ENCODE measurements around the gene PPT1. TPM values are rescaled to one million over a fixed set of nuclear protein-coding genes. Genes with fewer than 3 reads are reported as not detected.

The PPT1 gene
- total and polyA plus RNA-seq, 2 of the 4 experiments (the other 2 are of a cell fraction) = 22.7 to 55.4 TPM

DNA sequence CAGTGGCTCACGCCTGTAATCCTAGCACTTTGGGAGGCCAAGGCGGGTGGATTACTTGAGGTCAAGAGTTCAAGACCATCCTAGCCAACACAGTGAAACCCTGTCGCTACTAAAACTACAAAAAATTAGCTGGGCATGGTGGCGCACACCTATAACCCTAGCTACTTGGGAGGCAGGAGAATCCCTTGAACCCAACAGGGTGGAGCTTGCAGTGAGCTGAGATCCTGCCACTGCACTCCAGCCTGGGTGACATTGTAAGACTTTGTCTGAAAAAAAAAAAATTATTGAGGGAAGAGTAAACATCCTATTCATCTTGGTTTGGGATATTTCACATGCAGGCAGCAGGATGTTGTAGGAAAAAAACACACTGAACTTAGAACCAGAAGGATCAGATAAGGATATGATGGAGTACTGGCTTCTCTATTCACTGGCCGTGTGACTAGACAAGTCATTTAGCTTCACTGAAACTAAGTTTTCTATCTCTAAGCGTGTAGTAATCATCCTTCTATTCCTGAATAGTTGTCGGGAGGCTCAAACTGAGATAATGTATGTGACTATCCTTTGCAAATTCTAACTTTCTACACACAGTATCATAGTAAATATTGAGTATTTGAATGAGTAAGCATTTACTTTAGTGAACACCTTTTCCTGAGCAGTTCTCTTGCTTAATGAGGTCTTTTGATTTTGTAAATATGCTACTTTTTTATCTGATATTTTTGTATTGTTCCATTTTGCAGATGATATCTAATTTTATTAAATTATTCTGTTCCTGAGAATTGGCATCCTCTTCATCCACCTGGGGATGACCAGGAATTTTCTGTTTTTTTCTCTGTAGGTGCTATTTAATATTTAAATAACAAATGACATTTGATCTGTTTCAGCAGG is 38.4 kb downstream of the PPT1 start:
- Histone ChIP-seq H4K8ac (ENCODE audit: low read depth in 2 of 2, low read length in 2 of 2) (no peak overlapping the region), H3K79me1 (ENCODE audit: low read depth in 1 of 2, low read length in 2 of 2) (peaks cover 23 to 80% of the 10 kb centered on the region in 2 experiments), H2BK15ac (ENCODE audit: low read depth, low read length) (no peak overlapping the region), H3K4ac (ENCODE audit: low read depth, low read length) (no peak overlapping the region), H4K91ac (ENCODE audit: insufficient read depth, low read depth, low read length) (no peak overlapping the region), H3K18ac (ENCODE audit: low read depth, low read length) (no peak overlapping the region), H3K4me1 (ENCODE audit: control insufficient read depth, insufficient read depth, low read length) (peaks cover 9% of the 10 kb centered on the region), H3K14ac (replicated peaks; ENCODE audit: low read depth, low read length) (peak overlapping the region; percentile 7; the same call in 1 of the 2 replicates), H4K20me1 (ENCODE audit: insufficient read depth, low read length) (peaks cover 88% of the 10 kb centered on the region), H2BK20ac (ENCODE audit: low read depth, low read length) (no peak overlapping the region), H3K4me2 (ENCODE audit: low read depth, low read length) (no peak overlapping the region), H3K27me3 (ENCODE audit: control insufficient read depth, insufficient read depth, low read length) (no peaks in the 10 kb centered on the region), H3K4me3 (ENCODE audit: insufficient read depth, low read depth, low read length) (no peak overlapping the region), H3K9ac (ENCODE audit: low read depth, low read length) (no peak overlapping the region), H4K5ac (ENCODE audit: low read depth, low read length) (no peak overlapping the region), H2BK120ac (ENCODE audit: low read depth, low read length) (no peak overlapping the region), H3K36me3 (ENCODE audit: control insufficient read depth, insufficient read depth, low read length) (peaks cover 36% of the 10 kb centered on the region), H2BK5ac (ENCODE audit: low read depth, low read length, poor library complexity, severe bottlenecking) (no peak overlapping the region), H3K9me1 (ENCODE audit: insufficient read depth, low read length) (peaks cover 11% of the 10 kb centered on the region), H3K56ac (ENCODE audit: extremely low read depth, insufficient read depth, low read length) (no peak overlapping the region), H3K27ac (ENCODE audit: insufficient read depth, low read length) (no peak overlapping the region), H3K23ac (ENCODE audit: low read depth, low read length) (no peak overlapping the region), H2AFZ (replicated peaks; ENCODE audit: low read length, poor library complexity) (no peak overlapping the region), H3K9me3 (ENCODE audit: control insufficient read depth, insufficient read depth, low read length) (no peaks in the 10 kb centered on the region), H2AK5ac (ENCODE audit: low read depth, low read length) (no peak overlapping the region), H2AK9ac (replicated peaks; ENCODE audit: low read depth, low read length, poor library complexity) (no peak overlapping the region)
- DNase-seq (no peak), ATAC-seq (ENCODE audit: low read depth) (no peak)
- in situ Hi-C loops (cut with MboI; ENCODE audit: low sequenced_read_pairs) (no loop called here), intact Hi-C loops (cut with micrococcal nuclease) (no loop called here), dilution Hi-C loops (cut with HindIII; ENCODE audit: low sequenced_read_pairs, unreplicated experiment) (no loop called here)
- no CpG with 5 or more reads among the region's 7 CpGs for WGBS, 2 experiments (ENCODE audit: extremely low coverage in 2 of 2, insufficient read length in 1 of 2)
- no peak for TF ChIP-seq CHD1 (IDR thresholded peaks at IDR 0.05; ENCODE audit: low read depth, low read length)
- BruUV-seq (replicated peaks) = no TSS peak
- ChIA-PET POLR2A (ENCODE audit: unreplicated experiment) (interaction anchor here (0.6 kb wide), 1 partner anchor 98 kb away, joined by 8 read pairs; no protein-coding TSS in a partner anchor), CTCF (interaction anchor here (0.6 to 1.2 kb wide), 2 partner anchors 24 to 256 kb away, joined by 3 to 8 read pairs; no protein-coding TSS in a partner anchor)
